Dedifferentiated amniotic fluid mesenchymal stem cell (primary cell): ENCODE measurements around the gene RGS6.

ENCODE experiments used
- DNase-seq: peaks from one replicate; pipeline ENCODE4 v3.0.0-alpha.2; 2016; ENCODE audit errors: extremely low spot score

Gene RGS6

GRCh38 chr14:72588521-72588920, 656.3 kb downstream of the RGS6 start:
- DNase-seq: no peak

DNA sequence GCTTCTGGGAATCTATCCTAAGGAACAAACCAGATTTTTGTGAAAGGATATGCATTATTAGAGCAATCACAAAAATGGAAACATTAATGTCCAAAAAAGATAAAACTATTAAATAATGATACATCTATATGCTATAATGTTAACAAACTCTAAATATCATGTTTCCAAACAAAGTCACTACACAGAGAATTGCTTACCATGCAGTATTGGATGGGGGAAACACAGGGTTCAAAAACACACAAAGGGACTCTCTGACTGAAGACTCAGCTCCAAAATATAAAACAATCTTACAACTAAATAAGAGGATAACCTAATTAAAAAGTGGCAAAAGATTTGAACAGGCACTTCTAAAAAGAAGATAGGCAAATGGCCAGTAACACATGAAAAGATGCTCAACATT, 657.4 kb downstream of the RGS6 start:
- DNase-seq: no peak

GRCh38 chr14:72590577-72590976, 658.3 kb downstream of the RGS6 start:
- DNase-seq: no peak

GRCh38 chr14:72591391-72591790, 659.2 kb downstream of the RGS6 start:
- DNase-seq: no peak

DNA sequence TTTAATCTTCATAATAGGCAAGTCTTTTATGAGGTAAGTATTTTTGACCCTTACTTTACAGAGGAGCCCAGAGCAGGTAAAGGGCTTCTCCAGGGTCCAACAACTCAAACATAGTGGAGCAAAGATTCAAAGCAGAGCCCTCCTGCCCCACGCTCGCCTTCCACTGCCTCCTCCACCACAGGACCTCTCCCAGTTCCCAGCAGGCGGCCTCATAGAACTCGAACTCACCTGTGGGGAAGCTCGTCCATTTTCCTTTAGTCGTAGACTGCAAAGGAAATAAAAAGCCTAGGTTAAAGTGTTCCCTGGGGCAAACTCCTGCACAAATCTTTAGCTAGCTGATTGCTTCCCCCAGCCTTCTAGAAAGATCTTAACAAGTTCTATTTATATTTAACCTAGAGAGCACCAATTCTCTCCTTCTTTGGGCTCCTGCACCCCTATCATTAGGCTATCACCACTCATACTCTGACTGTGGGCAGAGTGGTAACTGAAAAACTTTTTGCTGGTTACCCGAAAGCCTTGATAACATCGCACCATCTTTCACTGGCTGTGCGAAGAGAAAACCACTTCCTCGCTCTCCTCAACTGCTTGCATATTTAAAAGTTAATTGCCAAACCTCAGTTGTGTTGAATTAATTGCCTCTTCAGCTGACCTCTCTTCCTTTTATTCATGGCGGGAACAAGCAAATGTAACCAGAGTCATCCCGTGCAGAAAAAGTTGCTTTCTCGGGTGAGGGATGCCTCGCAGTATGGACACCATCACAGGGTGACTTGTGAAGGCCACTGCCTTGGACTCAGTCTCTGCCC, 662.1 kb downstream of the RGS6 start:
- no peak for DNase-seq

DNA sequence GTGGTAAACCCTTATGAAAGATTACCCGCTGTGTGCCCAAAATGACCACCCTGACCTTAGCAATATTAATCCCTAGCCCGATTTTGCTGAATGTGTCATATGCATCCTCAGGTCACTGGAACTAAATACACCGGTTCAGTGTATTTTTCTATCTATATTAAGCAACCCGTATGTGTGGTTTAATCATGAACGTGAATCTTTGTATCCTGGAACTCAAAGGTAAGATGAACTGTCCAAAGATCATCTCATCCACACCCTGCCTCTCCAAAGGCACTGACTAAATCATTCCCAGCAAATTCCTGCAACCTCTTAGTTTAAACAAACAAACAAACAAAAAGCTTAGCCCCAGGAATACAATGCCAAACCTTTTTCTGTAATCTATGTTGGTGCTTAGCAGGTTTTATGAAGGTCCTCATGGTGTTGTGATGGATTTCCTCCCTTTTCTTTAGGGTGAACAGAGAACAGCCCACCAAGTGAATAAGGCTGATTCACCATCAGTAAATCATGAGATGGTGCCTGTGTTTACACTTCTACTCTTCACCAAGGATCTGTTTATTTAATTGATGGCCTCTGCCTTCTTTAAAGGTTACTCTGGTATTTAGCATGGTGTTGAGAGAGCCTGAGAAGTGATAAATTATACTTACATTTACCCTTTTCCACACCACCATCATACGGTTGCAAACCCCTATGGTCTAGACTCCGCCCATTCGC, 663.1 kb downstream of the RGS6 start:
- no peak for DNase-seq

DNA sequence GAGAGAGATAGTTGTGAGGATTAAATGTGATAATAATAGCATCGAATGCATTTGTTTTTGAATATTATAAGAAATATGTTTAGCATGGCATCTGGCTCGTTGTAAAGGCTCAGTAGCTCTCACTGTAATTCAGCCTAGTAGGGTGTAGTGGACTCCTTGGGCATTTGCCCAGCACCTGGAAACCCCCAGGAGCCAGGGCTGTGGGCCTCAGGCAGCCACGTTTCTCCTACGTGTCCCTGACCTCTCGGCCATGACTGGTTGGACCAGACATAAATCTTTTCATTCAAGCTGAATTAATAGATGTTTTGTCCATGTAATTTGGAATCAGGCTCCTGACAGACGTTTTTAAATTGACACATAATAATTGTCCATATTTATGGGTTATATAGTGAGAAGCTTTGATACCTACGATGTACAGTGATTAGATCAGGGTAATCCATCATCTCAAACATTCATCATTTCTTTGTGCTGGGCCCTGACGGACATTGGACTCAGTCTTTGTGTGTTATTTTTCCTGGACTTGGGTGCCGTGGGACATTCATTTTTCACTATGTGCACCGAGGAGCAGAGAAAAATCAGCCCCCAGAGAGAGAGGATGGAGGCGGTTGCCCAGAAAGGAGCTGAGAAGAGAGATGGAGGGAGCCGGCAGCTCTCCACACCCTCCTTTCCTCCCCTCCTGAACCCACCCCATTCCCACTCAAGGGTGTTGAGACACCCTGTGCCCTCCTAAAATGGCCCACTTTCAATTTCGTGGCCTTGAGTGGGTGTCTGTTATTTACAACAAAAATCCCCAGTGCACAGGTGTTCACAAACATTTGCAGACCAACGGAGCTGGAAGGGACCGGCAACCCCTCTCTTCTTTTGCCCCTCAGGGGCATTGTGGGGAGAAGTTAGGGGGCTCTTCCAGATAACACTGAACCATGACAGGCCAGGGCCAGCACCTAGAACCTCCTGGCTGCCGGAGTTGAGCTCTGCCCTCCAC, 665.3 kb downstream of the RGS6 start:
- DNase-seq: no peak

GRCh38 chr14:72598306-72598705, 666.1 kb downstream of the RGS6 start:
- DNase-seq: no peak

DNA sequence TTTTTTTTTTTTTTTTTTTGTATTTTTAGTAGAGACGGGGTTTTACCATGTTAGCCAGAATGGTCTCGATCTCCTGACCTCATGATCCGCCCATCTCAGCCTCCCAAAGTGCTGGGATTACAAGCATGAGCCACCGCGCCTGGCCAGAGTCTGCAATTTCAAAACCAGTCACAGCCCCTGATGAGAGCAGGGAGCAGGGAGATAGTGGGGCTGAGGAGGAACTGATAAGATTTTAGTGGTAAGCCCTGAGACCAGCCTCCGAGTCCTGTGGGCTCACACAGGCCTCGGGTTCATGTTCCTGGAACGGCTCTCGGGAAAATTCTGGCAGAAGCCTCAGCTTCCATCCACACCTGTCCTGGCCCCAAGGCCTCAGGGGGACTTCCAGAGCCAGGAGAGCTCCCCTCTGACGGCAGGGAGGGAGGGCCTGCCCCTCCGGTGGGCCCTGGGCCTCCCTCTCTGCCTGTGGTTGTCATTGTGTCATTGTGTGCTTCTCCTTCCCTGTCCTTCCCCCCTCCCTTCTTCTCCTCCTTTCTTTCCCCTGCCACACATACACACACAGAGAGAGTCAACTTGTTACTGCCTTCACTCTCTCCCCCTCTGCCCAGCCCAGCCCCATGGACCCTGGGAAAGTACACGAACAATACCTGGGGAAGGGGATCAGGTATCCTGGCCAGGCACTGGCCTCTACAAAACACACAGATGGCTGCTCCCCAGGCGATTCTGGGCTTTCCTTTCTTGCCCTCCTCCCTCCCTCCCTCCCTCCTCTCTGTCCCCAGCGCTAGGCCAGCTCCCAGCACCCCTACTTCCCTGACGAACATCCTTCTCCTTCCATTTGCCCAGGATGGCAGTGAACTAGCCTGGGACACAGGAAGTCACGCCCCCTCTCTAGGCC, 667.6 kb downstream of the RGS6 start:
- no peak for DNase-seq

GRCh38 chr14:72600551-72601330, 668.5 kb downstream of the RGS6 start:
- DNase-seq: no peak

DNA sequence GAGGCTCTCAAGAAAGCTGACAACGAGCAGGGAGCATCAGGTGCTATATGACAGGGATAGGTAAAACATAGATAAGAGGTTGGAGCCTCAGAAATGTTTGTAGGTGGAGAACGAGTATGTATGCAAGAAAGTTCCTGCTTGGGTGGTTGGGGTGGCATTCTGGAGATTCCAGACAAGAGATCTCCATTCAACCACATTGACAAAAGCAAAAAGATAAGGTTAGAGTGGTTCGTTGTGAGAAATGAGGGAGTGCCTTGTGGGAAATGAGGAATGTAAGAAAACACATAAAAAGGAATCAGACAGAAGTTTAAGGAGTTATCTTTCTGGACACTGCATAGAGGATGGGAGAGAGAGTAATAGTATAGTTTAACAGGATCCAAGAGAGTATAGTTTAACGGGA, 671.4 kb downstream of the RGS6 start:
- no peak for DNase-seq

DNA sequence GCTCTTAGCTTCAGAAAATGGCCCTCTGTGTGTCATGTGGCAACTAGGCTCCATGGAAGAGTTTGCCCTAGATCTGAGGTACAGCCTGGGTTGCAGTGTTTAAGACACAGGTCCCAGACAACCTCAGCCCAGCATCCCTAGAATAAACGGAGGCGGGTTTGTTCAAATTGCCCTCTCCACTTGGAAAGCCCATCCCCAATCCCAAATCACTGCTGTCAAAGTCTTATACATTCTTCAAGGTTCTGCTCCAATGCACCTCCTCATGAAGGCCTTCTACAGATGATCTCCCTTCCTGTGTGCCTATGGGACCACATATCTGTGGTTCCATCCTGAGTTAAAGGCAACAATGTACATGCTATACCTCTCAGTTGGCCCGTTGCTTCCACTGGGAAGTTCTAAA, 671.9 kb downstream of the RGS6 start:
- no peak for DNase-seq

- DNase-seq: no peak
Observed at GRCh38 chr14:72605096-72605920, 673.1 kb downstream of the RGS6 start.

GRCh38 chr14:72605921-72606220, 673.6 kb downstream of the RGS6 start:
- DNase-seq: no peak

- DNase-seq: no peak
Observed at GRCh38 chr14:72606879-72607278, 674.6 kb downstream of the RGS6 start.

- DNase-seq: no peak
Observed at GRCh38 chr14:72607386-72608130, 675.3 kb downstream of the RGS6 start.

DNA sequence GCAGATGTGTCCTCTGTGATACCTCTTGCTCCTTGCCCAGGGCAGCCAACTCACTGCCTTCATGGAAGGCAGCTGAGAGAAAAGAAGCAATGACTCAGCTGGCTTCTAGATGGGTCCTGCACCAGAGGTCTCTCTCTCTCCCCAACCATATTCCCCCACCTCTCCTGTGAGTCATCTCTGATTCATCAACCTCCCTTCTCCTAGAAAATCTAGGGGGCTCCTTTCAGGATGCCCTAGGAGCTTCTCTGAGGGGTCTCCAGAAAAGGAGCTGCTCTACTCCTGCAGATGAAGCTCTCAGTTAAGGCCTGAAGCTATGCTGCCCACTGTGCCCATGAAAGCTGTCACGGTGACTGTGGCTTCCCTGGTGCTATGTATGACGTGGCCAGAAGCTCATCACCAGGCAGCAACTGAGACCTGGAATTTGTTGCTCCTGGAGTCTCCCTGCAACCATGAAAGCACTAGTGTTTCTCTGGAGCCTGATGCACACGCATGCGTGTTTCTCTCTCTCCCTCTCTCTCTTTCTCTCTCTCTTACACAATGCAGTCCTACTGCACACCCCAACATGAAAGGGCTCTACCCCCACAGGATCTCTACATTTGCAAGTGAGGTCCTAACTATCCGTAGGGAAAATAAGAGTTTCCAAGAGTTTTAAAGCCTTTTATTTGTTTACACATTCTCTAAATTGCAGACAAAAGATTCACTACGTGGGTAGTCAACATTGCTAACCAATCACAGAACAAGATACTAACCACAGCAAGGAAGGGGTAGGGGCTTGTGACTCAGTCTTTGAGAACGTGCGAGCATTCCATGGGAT, 676.4 kb downstream of the RGS6 start:
- peak; percentile 75 for DNase-seq
